ENCODE results near the gene AP4M1. TPM values are rescaled to one million over a fixed set of nuclear protein-coding genes. Genes with fewer than 3 reads are reported as not detected.

Gene AP4M1
- total and polyA plus RNA-seq, 2 donors (not counting 1 experiment from before 2014, with no cell fraction given), result 17.2 to 19.6 TPM

GRCh38 chr7:100115026-100115425 is 13.6 kb downstream of the AP4M1 start:
- Histone ChIP-seq H3K79me2 (ENCODE audit: control insufficient read depth, insufficient read depth, low read length) (peaks cover 9% of the 10 kb centered on the region), H3K36me3 (ENCODE audit: control insufficient read depth, insufficient read depth, low read length) (peaks cover 17% of the 10 kb centered on the region)

GRCh38 chr7:100118388-100119071 is 17.1 kb downstream of the AP4M1 start:
- Histone ChIP-seq H4K20me1 (ENCODE audit: control insufficient read depth, extremely low read depth, insufficient read depth, low read length) (no peaks in the 10 kb centered on the region), H3K4me3 (replicated peaks in 1 of 4; ENCODE audit: control extremely low read depth in 1 of 4, insufficient read depth in 1 of 4, low read depth in 3 of 4, low read length in 4 of 4) (peak overlapping the region; percentile 79 to 98 (median 94)), H3K36me3 (ENCODE audit: control insufficient read depth, insufficient read depth, low read length) (peaks cover 5% of the 10 kb centered on the region), H2AFZ (ENCODE audit: low read length) (peak overlapping the region; percentile 97), H3K4me2 (ENCODE audit: extremely low read depth, insufficient read depth, low read length) (peak overlapping the region; percentile 88), H3K9ac (ENCODE audit: insufficient read depth, low read length) (peak overlapping the region; percentile 63), H3K79me2 (ENCODE audit: control insufficient read depth, insufficient read depth, low read length) (peaks cover 16% of the 10 kb centered on the region), H3K9me3 (ENCODE audit: control insufficient read depth, insufficient read depth, low read depth, low read length) (no peaks in the 10 kb centered on the region), H3K27ac (ENCODE audit: insufficient read depth, low read length) (peak overlapping the region; percentile 89), H3K4me1 (ENCODE audit: control insufficient read depth, extremely low read depth, insufficient read depth, low read length) (peaks cover 3% of the 10 kb centered on the region), H3K27me3 (ENCODE audit: control insufficient read depth, insufficient read depth, low read length) (no peaks in the 10 kb centered on the region)
- DNase-seq (ENCODE audit: low read depth in 2 of 2), result no peak
- TF ChIP-seq CTCF (conservative IDR thresholded peaks at IDR 0.05 in 1 of 2, IDR thresholded peaks at IDR 0.05 in 1 of 2; ENCODE audit: low read depth in 1 of 2, low read length in 2 of 2), result no peak
- TF ChIP-seq EZH2 (IDR thresholded peaks at IDR 0.05; ENCODE audit: low read length, missing control alignments), result no peak

More at GRCh38 chr7:100115026-100115425, 13.6 kb downstream of the AP4M1 start:
- TF ChIP-seq CTCF (conservative IDR thresholded peaks at IDR 0.05 in 1 of 2, IDR thresholded peaks at IDR 0.05 in 1 of 2; ENCODE audit: low read depth in 1 of 2, low read length in 2 of 2) (no peak), EZH2 (IDR thresholded peaks at IDR 0.05; ENCODE audit: low read length, missing control alignments) (no peak)
- Histone ChIP-seq H3K4me1 (ENCODE audit: control insufficient read depth, extremely low read depth, insufficient read depth, low read length) (no peaks in the 10 kb centered on the region), H2AFZ (ENCODE audit: low read length) (no peak overlapping the region), H3K27me3 (ENCODE audit: control insufficient read depth, insufficient read depth, low read length) (no peaks in the 10 kb centered on the region), H4K20me1 (ENCODE audit: control insufficient read depth, extremely low read depth, insufficient read depth, low read length) (no peaks in the 10 kb centered on the region), H3K9me3 (ENCODE audit: control insufficient read depth, insufficient read depth, low read depth, low read length) (no peaks in the 10 kb centered on the region), H3K4me3 (replicated peaks in 1 of 4; ENCODE audit: control extremely low read depth in 1 of 4, insufficient read depth in 1 of 4, low read depth in 3 of 4, low read length in 4 of 4) (no peak overlapping the region), H3K27ac (ENCODE audit: insufficient read depth, low read length) (no peak overlapping the region), H3K9ac (ENCODE audit: insufficient read depth, low read length) (no peak overlapping the region), H3K4me2 (ENCODE audit: extremely low read depth, insufficient read depth, low read length) (no peak overlapping the region)
- no peak for DNase-seq (ENCODE audit: low read depth in 2 of 2)

GRCh38 chr7:100119072-100119969 is 17.9 kb downstream of the AP4M1 start, which contains the start of the genes CNPY4 and TAF6:
CNPY4 (plus strand) TSS chr7:100119634; CDS start chr7:100119745, 111 bp downstream.
TAF6 (minus strand) TSS chr7:100119358; CDS start chr7:100114209, 5,149 bp downstream.
- H3K36me3 ChIP-seq (ENCODE audit: control insufficient read depth, insufficient read depth, low read length), result peaks cover 2% of the 10 kb centered on the region
- H3K4me3 ChIP-seq (replicated peaks in 1 of 4; ENCODE audit: control extremely low read depth in 1 of 4, insufficient read depth in 1 of 4, low read depth in 3 of 4, low read length in 4 of 4), result peak within 1 kb of the TSS; percentile 79 to 98 (median 94)
- H3K4me1 ChIP-seq (ENCODE audit: control insufficient read depth, extremely low read depth, insufficient read depth, low read length), result peaks cover 3% of the 10 kb centered on the region
- H3K9ac ChIP-seq (ENCODE audit: insufficient read depth, low read length), result peak within 1 kb of the TSS; percentile 63
- H3K27me3 ChIP-seq (ENCODE audit: control insufficient read depth, insufficient read depth, low read length), result no peaks in the 10 kb centered on the region
- peak; percentile 92 to 97 for DNase-seq (ENCODE audit: low read depth in 2 of 2)
- H3K79me2 ChIP-seq (ENCODE audit: control insufficient read depth, insufficient read depth, low read length), result peaks cover 16% of the 10 kb centered on the region
- no peaks in the 10 kb centered on the region for H3K9me3 ChIP-seq (ENCODE audit: control insufficient read depth, insufficient read depth, low read depth, low read length)
- no peak for TF ChIP-seq CTCF (conservative IDR thresholded peaks at IDR 0.05 in 1 of 2, IDR thresholded peaks at IDR 0.05 in 1 of 2; ENCODE audit: low read depth in 1 of 2, low read length in 2 of 2)
- TF ChIP-seq EZH2 (IDR thresholded peaks at IDR 0.05; ENCODE audit: low read length, missing control alignments), result no peak
- H2AFZ ChIP-seq (ENCODE audit: low read length), result peak within 1 kb of the TSS; percentile 97
- H3K27ac ChIP-seq (ENCODE audit: insufficient read depth, low read length), result peak within 1 kb of the TSS; percentile 89
- H3K4me2 ChIP-seq (ENCODE audit: extremely low read depth, insufficient read depth, low read length), result peak within 1 kb of the TSS; percentile 88
- no peaks in the 10 kb centered on the region for H4K20me1 ChIP-seq (ENCODE audit: control insufficient read depth, extremely low read depth, insufficient read depth, low read length)

All from fibroblast of lung (primary cell).